ENCODE measurements around the gene THSD7B.

DNA sequence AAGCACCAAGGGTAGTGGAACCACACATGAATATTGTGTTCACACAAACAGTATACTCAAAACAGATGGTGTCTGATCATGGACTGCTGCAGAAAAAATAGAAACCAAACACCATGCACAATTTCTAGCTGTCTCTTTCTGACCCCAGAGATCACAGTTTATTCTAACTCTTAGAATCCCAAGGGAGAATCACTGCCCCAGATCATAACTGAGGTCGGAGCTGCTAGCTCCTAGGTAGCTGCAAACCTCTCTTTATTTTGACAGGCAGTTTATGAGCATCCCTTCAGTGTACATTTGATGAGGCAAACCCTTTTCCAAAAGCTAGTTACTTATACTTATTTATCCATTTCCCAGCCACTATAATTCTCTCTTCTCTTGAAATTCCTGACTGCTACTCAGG is 759.8 kb downstream of the THSD7B start:
- no peak for TF ChIP-seq POLR2A (IDR thresholded peaks at IDR 0.05)
- TF ChIP-seq, protein P1, sequence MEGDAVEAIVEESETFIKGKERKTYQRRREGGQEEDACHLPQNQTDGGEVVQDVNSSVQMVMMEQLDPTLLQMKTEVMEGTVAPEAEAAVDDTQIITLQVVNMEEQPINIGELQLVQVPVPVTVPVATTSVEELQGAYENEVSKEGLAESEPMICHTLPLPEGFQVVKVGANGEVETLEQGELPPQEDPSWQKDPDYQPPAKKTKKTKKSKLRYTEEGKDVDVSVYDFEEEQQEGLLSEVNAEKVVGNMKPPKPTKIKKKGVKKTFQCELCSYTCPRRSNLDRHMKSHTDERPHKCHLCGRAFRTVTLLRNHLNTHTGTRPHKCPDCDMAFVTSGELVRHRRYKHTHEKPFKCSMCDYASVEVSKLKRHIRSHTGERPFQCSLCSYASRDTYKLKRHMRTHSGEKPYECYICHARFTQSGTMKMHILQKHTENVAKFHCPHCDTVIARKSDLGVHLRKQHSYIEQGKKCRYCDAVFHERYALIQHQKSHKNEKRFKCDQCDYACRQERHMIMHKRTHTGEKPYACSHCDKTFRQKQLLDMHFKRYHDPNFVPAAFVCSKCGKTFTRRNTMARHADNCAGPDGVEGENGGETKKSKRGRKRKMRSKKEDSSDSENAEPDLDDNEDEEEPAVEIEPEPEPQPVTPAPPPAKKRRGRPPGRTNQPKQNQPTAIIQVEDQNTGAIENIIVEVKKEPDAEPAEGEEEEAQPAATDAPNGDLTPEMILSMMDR (IDR thresholded peaks at IDR 0.05) = no peak
